CD4-positive, alpha-beta T cell treated with Interferon alpha-2 for 1 hour (primary cell): ENCODE measurements around the gene NEURL1.

Source experiments
- DNase-seq, 2 donors: peaks; one replicate each; pipeline ENCODE4 v3.0.0-alpha.2; 2020 to 2022

Gene NEURL1

DNA sequence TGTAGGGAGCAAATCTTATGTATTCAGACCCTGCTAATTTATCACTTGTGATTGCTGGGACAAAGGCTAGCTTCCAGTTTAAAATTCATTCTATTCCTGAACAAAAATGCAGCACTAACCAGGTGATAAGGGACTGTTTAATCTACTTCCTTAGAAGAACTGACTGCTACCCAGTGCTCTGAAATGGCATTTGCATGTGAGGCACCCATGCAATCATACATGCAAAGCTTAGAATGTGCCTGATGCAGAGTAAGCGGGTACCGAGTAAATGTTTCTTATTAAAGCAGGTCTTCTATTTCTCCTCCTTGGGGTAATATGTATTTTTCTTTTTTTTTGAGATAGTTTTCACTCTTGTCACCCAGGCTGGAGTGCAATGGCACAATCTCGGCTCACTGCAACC is 54.5 kb downstream of the NEURL1 start:
- no peak for DNase-seq

DNA sequence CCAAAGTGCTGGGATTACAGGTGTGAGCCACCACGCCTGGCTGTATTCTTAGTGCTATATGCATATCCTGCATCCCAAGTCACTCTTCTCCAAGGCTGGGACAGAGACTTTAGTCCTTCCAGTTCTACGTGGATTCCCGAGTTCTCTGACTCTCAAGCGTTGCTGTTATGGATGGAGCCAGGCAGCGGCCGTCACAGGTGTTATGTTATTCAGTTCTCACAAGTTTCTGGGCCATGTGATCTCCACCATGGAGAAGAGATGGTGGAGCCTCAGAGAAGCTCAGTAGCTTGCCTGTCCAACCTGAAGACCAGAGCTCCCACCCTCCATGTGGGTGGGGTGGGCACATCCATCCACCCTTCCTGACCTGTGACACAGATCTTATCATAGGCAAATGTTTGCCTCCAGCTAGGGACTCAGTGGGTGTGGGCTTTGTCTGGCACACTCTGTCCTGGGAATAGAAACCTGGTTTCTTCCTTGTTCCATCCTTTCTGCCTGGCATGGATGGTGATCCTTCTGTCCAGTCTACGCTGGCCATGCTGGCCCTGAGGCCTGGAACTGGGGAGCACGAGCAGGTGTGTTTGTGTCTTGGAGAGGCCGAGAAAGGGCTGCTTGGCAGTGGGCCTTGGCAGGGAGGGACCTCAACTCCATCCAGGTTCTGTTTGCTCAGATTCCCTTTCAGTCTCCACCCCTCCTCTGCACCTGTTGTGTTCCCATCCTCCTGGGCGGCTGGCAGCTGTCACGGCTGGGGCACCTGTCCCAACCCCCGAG is 55.3 kb downstream of the NEURL1 start:
- DNase-seq, result no peak

DNA sequence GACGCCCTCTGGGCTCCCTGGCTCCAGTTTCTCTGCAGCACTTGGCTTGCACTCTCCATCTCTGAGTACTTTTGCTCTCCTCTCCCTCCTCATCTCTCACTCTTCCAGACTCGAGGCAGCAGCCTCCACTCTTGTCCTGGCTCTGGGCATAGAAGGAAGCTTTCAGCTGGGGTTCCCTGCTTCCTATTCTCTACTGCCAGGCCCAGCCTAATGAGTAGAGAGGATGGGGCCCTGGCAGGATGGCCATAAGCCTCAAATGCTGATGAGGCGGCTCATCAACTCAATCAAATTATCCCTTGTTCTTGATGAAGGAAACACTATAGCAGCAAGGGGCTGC is 55.8 kb downstream of the NEURL1 start:
- DNase-seq, result no peak

DNA sequence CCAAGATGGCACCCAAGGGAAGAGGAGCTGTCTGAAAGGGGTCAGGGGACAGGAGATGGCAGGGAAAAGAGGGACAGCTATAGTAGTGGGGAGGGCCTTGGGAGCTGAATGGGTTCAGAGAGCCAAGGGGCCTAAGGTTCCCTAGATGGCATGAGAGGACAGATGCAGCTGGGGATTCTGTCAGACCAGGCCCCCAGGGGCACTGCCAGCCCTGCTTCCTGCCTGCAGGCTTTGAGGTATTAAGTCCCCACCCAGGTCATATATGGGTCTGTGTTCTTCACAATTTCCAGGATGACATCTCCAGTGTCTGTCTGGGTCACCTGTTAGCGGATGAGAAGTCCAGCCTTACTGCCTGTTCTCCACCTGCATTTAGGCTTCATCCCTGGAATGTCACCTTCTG is 56.7 kb downstream of the NEURL1 start:
- no peak for DNase-seq

DNA sequence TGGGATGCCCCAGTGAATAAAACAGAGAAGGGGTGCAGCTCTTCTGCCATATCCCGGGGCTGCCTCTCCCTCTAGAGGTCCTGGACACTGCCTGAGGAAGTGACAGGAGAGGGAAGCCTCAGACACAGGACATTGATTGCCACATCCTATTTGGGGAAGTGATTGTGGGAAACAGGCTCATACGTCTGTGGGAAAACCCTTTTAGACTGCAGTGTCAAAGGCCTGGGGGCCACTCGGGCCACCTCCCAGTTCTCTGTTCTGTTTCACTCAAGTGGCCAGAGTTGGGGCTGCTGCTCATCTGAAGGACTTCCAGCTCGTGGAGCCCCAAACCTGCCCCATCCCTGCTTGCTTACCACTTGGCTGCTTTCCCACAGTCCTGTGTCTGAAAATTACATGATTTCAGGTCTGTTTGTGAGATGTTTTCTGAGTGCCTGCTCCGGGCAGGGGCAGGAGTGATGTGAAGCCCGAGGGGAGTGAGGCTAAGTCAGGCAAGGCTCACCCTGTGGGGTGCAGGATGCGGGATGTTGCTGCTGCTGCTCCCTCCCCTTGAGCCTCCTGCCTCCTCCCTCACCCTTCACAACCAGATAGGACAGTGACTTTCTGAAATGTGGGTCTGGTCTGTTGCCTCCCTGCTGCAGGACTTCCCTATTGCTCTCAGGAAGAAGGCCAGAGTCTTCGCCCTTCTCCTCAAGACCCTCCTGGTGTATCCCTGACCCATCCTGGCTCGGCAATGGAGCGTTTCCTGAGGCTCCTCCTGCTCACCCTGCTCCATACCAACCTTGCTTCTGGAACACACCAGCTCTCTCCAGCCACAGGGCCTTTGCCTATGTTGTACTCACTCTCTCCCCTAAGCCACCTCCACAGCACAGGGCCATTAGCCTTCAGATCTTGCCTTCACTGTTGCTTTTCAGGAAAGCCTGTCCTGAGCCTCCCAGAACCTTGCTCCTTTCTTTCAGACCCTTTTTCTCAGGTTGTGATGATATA is 58.4 kb downstream of the NEURL1 start:
- DNase-seq, result peak; percentile 17 to 65

DNA sequence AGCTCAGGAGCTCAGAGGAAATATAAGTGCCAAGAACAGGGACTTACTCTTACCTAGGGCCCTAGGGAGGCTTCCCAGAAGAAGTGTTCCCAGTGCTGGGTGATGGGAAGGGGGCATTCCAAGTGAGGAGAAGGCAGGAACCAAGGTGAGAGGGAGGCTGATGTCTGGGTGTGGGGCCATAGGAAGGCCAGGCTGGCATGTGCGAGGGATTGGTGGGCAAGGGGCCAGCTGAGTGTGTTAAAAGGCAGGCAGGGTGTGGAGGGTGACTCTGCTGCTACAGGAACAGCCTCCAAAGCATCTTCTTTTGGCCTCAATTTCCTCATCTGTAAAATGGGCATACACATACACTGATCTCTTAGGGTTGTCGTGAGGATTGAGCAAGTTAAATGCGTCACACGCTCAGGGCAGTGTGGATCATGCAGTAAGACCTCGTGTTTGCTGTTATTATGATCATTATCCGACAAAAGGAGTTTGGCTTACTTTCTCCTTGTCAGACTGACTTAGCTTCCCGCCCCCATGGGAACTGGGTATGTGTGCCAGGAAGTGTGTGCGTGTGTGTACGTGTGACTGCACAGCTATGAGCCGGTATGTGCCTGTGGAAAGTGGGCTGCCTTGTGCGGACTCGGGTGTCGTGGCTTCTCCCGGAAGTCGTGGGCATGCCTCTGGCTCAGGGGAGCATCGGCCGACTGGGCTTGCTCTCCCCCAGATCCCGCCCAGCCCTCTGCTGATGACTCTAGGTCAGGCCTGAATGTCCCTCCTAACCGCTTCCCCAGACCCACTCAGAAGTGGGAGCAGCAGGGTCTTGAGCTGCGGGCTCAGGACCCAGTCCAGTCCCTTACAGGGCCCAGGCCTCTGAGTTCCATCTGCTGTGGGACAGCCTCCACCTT is 59.6 kb downstream of the NEURL1 start:
- DNase-seq, result no peak

DNA sequence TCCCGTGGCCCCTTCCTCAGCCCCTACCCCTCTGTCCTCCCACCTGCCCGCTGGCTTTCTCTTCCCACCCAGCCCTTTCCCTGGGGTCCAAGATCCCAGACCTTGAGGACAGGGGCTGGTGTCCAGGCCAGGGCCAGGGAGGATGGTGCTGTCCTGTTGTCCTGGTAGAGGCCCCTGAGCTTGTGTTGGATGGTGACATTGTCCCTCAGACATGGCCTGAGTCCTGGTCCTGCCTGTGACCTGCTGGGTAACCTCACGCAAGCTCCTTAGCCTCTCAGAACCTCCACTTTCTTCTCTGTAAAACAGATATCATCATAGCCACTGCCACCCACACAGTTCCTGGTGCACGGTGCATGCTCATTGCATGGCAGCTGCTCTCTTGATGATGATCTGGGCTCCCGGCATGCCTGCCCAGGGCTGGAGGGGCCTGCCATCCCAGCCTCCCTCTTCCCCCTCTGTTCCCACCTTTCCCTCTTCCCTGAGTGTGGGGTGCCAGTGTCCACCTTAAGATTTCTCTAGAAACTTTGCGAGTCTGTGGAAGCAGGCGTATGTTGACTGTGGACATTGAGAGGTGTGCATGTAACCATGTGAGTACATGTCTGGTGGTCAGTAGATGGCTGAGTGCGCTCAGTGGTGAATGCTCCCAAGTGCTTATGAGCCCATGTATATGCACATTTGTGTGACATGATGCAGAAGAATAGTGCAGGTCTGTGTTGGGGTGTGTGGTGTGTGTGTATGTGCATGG is 60.4 kb downstream of the NEURL1 start:
- no peak for DNase-seq

DNA sequence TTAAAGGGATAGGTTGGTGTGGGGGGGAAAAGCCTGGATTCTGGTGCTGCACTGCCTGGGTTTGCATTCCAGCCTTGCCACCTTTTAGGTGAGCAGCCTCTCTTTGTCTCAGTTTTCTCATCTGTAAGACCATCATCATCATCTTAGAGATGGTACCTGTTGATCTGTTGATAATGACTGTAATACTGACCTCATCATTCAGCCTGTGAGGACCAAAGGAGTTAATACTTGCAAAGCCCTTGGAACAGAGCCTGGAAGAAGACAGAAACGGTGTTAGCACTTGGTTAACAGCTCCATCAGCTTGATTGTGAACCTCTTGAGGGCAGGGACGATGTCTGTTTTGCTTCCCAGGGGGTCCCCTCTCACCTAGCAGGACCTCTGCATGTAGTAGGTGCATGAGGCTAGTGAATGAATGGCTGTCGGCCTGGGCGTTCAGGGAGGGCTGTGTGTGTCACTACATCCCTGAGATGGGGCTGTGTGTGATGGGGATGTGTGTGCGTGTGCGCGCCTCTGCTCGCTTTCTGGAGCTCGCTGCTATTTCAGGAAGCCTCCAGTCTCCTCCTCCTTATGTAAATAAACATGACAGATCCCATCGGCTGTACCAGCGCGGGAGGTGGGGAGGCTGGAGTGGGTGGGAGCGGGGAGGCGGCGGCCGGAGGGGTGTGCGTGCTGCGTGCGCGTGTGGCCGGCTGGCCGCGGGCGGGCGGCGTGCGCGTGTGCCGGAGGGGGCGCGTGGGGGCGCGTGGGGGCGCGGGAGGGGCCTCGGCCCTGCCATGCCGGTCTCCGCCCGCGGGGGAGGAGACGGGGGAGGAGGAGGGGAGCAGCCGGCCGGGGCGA is 61.2 kb downstream of the NEURL1 start:
- DNase-seq, result peak; percentile 13 to 27

DNA sequence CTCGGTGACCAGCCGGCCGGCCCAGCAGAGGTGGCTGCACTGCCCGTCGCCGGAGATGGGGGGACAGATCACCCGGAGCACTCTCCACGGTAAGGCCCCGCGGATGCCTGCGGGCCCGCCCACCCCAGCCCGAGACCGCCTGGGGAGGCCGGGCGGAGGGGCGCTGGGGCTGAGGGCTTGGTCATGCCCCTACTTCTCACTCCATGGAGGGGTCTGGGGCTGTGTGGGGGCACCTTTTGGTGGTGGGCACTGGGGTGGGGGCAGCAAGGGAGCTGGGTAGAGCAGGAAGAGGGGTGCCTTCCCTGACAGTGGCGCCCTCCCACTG is 61.8 kb downstream of the NEURL1 start:
- no peak for DNase-seq

DNA sequence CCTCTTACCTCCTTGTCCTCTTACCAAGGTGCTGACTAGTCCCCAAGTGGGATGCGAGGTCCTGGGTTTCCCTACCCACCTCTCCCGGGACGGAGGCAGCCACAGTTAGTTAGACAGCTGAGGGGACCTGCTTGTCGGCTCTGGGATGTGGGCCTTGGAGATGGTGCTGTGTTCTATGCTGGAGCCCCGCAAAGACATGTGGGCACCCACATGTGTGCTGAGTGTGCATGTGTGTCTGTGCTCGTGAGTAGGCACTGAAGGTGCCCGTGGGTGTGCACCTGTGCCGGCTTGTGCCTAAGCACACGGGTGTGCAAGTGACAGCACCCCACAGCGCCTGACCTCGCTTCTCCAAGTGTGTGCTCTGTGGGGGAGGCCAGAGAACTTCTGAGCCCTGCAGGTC is 62.2 kb downstream of the NEURL1 start:
- DNase-seq, result no peak

DNA sequence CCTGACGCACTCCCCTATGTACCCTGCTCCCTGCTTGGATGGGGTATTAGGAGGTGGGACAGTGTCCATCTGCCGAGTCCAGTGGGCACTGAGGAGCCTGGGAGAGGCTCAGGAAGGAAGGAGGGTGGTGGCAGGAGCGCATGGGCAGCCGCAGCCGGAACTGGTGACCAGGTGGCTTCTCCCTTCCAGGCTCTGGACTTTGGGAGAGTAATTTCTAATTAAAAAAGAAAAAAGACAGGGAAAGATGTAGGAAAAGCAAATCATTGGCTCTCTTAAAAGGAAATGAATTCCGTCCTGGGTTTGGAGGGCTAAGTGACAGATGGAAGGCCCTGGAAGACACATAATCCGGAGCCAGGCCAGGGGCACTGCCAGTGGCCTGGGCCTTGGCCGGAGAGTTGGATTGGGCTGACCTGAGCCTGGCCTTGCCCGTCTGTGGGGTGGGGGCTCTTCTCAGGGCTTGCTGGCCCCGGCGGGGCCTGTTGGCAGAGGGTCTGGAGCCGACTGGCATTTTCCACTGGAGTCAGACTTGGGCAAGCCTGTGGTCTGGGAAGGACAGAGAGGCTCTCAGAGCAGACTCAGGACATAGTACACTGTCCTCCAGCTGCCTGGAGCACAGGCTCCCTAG is 63.0 kb downstream of the NEURL1 start:
- DNase-seq, result no peak

DNA sequence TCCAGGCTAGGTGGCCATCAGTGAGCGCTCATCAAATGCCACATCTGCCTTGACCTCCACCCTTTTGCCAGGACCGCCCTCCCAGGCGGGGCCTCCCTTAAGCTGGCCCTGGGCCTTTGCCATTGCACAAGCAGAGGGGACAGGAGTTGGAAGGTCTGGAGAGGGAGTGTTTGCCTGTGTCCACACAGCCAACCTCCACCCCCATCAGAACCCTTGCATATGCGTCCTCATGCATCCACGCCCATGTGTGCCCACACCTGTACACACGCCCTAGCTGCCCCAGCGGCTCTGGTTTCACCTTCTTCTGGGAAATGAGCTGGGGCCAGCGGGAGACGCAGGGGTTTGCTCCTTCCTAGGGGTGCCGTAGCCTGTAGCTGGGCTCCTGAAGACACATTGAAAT is 64.0 kb downstream of the NEURL1 start:
- no peak for DNase-seq

DNA sequence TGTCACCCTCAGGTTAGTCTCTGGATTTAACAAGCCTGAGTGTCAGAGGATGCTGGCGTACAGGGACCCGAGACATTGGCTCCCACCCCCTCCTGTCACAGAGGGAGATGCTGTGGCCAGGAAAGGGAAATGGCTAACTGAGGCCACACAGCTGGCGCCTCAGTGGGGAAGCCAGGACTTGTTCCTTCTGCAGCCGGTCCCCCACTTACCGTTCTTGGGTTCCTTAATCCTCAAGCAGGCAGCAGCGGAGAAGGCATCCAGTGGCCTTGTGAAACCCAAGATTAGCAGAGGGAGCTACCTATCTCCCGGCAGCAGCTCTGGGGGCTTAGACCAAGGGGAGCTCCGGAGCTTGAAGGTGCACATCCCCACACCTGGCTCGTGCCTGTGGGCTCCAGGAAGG is 65.4 kb downstream of the NEURL1 start:
- no peak for DNase-seq

DNA sequence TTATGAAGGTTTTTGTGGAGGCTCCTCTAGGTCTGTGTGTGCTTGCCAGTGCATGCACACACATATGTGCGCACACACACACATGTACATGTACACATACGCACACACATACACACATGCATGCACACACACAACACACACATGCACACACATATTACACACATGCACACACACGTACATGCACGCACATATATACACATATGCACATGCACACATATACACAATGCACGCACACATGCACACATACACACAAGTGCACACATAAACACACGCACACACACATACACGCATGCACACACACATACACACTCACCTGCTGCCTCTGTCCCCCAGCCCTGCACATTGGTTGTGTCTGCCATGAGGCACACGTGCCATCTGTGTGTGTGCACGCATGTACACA is 66.3 kb downstream of the NEURL1 start:
- no peak for DNase-seq

DNA sequence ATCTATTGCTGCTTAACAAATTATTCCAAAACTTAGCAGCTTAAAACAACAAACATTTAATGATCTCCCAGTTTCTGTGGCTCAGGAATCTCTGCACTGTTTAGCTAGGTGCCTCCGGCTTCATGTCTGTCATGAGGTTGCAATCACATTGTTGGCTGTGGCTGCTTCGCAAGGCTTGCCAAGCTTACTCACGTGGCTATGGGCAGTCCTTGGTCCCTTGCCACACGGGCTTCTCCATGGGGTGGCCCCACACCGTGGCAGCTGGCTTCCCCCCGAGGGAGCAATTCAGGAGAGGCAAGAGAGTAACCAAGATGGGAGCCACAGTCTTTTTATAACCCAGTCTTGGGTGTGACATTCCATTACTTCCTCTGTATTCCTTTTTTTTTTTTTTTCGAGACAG is 67.4 kb downstream of the NEURL1 start:
- DNase-seq, result no peak

DNA sequence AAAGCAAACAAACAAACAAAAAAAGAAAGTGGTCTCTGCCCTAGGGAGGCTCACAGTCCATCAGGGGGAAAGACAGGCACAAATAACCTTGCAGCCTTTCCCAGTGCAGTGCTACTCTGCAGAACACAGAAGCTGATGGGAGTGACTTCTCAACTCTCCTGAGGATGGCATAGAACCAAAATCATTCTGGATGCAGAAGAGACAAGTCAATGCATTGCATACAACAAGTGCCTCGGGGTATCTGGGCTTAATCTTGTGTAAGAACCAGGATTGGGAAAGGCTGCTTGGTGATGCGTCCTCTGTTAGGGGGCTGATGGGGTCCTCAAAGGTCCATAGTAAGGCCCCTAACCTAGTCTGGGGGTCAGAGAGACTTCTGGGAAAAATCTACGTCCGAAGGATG is 68.9 kb downstream of the NEURL1 start:
- no peak for DNase-seq

DNA sequence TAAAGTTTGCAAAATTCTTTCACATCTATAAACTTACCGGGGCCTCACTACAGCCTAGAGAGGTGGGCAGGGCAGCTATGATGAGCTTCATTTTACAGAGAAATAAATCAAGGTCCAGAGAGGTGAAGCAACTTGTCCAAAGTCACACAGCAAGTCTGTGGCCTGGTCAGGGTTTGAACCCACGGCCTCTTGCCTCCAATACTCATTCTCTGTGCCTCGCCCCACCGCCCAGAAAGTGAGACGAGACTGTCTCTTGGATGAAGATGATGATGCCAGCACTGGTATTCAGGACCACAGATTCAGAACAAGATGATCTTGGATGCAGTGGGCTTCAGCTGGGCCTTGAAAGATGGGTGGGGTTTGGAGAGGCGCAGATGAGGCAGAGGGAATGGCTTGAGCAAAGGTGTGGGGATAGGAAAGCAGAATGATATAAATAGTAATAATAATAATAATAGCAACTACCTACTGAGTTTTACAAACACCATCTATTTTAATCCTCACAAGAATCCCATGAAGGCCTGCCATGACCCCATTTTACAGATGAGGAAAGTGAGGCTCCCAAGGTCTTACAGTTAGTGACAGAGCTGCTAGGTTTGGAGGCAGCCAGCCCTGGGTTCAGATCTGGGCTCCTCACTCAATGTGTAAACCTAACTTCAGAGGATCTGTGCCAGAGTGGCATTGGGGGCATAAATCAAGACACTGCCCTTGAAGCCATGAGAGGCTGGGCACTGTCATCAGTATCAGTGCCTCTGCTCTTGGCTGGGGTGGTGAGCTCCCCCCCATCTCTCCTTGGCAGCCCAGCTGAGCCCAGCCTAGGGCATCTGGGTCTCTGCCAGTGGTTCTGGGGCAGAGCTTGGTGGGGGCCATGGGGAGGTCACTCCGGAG is 70.0 kb downstream of the NEURL1 start:
- DNase-seq, result no peak

DNA sequence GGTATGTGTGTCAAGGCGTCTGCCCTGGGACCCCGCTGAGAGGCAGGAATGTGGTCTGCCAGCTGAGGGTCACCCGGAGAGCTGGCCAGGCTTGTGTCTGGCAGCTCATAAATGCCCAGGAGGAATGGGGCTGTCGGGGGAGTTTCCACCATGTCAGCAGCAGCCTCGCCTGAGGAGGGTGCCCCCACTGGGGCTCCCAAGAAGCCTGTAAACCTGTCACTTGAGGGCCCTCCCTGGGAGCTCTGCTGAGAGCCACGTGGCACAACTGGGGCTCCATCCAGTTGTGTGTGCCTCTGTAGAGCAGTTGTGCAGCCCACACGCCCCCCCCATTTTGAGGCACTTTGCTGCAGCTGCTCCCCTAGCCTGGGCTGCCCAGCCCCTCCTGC is 70.6 kb downstream of the NEURL1 start:
- no peak for DNase-seq

DNA sequence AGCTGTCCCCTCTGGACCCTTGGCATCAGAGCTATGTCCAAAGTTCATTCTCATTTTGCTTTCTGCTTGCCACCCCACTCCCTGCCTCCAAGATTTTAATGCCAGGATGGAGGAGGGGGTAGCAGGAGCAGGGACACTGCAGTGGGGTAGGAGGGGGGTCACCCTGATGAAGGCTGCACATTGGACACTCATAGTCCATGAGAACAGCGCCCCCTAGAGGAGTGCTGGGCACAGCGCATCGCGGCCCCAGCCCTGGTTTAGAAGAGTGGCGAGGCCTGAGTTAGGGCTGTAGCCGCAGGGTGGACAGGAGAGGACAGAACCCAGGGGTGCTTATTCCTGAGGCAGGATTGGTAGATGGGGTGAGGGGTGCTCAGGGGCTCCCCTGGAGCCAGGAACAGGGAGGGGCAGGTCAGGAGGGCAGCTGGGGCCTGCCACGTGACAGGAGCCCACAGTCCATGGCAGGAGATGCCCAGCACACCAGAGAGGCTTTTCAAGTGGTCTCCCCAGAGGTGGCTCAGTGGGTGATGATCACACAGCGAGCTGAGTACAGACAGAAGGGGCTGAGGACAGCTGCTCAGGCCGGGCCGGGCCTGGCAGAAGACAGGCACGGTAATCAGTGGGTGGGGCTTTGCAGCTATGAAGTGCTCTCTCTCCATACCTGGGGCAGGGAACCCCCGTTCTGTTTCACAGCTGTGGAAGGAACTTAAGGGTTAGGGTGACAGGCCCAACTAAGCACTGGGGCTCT is 71.4 kb downstream of the NEURL1 start:
- no peak for DNase-seq
